Body of pancreas (tissue), 4 donors: Measurements from ENCODE around the gene BCL11B. TPM values are rescaled to one million over a fixed set of nuclear protein-coding genes. Genes with fewer than 3 reads are reported as not detected.

ENCODE experiments used
- ATAC-seq: fragments of 150-250 bp; one replicate; pipeline ENCODE4 v1.9.1; 2016
- DNase-seq, 4 donors: peaks; one replicate each; pipeline ENCODE4 v3.0.0-alpha.2; 2019
- H3K27ac ChIP-seq, 4 donors: fragments of 200-600 bp; sonication (generic); 1 replicate in 3 of 4; 2 replicates in 1 of 4; pipeline versions ENCODE4 v1.5.1 to v1.6.1; 2016 to 2019; ENCODE audit warnings: mild to moderate bottlenecking in 1 of 4, mixed read lengths in 1 of 4, moderate library complexity in 1 of 4
- H3K27me3 ChIP-seq, 2 donors: fragments of 200-600 bp; sonication (generic); one replicate each; pipeline ENCODE4 v1.6.0; 2016; ENCODE audit warnings: mild to moderate bottlenecking in 1 of 2
- H3K36me3 ChIP-seq, 2 donors: fragments of 200-600 bp; sonication (generic); replicated peaks in 1 of 2; 2 replicates each; pipeline ENCODE4 v1.5.1; 2016; ENCODE audit warnings: low read depth in 2 of 2; ENCODE audit not compliant: insufficient read depth in 1 of 2
- H3K4me1 ChIP-seq: fragments of 200-600 bp; sonication (generic); one replicate; pipeline ENCODE4 v1.6.0; 2016
- H3K4me3 ChIP-seq, 2 donors: fragments of 200-600 bp; sonication (generic); 1 replicate in 1 of 2; 2 replicates in 1 of 2; pipeline ENCODE4 v1.5.1; 2016 to 2019
- H3K9me3 ChIP-seq, 3 donors: fragments of 200-600 bp; sonication (generic); 1 replicate in 2 of 3; 2 replicates in 1 of 3; pipeline ENCODE4 v1.5.1; 2016
- POLR2A ChIP-seq, 3 donors: fragments of 450-650 bp; IDR thresholded peaks; one replicate each; pipeline ENCODE4 v1.6.1; 2016; ENCODE audit warnings: antibody characterized with exemption in 3 of 3, mild to moderate bottlenecking in 2 of 3
- WGBS, 2 donors: methylation state at CpG; one replicate each; pipeline ENCODE4 v1.1.5; 2017; 5-methylcytosine and 5-hydroxymethylcytosine counted together
- intact Hi-C: fragments of 100-400 bp; cut with DNase I; formaldehyde crosslinking; loops from one replicate; pipeline ENCODE4 v1.15.1; 2023
- total RNA-seq, 2 donors: library from RNA; depleted of rRNA; stranded (reverse); fragments of >200 nt; gene quantifications; one replicate each; pipeline ENCODE4 v1.1.0, GENCODE V29; 2016
- TF ChIP-seq, protein P1 (sequence below), 7 experiments: fragments of 450-650 bp in 4 of 7; fragments of 200-600 bp in 3 of 7; sonication (generic) in 3 of 7; IDR thresholded peaks; one replicate each; pipeline ENCODE4 v1.5.1; 2016 to 2019; ENCODE audit warnings: antibody characterized with exemption in 7 of 7

The BCL11B gene
- total RNA-seq, 2 donors from 2014 or later, result 0.78 TPM; not detected in 1

DNA sequence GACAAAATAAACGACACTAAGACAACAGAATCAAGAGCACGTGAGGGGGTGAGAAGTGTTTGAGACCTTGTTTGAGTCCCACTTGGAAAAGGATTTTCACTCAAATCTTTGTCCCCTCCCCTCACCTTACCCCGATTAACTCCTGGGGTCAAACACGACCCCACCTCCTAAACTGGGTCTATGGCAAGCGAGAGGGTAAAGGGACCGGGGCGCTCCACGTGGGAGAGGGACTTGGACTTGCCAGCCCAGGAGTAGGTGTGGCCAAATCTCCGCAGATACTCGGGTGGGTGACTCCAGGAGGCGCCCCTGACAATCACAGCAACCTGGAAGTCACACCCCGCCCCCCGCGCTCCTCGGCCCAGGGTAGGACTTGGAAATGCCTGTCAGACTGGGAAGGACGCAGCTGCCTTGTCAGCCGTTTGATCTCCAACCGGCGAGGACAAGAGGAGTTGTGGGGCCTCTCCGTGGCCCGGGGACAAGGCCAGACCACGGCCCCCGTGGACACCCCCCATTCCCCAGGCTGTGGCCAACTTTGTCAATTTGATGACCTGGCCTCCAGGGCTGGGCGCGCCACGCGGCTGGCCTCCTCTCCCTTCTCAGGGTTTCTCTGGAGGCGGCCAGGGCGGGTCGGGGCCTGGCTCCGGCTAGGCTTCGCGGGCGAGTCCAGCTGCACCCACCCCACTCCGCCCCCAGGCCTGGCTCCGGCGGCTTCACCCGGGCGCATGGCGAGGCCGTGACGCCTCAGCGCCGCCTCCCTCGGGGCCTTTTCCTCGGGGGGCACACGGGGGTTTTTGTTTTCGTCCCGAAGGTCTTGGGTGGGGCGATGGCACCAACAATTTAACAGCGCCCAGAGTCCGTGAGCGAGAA, 1.1 kb upstream of the BCL11B start:
- no peak for DNase-seq
- intact Hi-C loops, result no loop called here
- no peak for ATAC-seq
- no peak overlapping the region for H3K4me3 ChIP-seq
- H3K36me3 ChIP-seq, result no peaks in the 10 kb centered on the region
- TF ChIP-seq POLR2A (IDR thresholded peaks at IDR 0.05), result no peak
- TF ChIP-seq, protein P1, sequence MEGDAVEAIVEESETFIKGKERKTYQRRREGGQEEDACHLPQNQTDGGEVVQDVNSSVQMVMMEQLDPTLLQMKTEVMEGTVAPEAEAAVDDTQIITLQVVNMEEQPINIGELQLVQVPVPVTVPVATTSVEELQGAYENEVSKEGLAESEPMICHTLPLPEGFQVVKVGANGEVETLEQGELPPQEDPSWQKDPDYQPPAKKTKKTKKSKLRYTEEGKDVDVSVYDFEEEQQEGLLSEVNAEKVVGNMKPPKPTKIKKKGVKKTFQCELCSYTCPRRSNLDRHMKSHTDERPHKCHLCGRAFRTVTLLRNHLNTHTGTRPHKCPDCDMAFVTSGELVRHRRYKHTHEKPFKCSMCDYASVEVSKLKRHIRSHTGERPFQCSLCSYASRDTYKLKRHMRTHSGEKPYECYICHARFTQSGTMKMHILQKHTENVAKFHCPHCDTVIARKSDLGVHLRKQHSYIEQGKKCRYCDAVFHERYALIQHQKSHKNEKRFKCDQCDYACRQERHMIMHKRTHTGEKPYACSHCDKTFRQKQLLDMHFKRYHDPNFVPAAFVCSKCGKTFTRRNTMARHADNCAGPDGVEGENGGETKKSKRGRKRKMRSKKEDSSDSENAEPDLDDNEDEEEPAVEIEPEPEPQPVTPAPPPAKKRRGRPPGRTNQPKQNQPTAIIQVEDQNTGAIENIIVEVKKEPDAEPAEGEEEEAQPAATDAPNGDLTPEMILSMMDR (IDR thresholded peaks at IDR 0.05), result no peak
- no peaks in the 10 kb centered on the region for H3K9me3 ChIP-seq
- H3K27me3 ChIP-seq, result peaks cover 0 to 40% of the 10 kb centered on the region in 2 donors
- no peak overlapping the region for H3K27ac ChIP-seq
- WGBS, 2 donors, result 3 to 4% methylated on average over 13 to 51 of the region's 53 CpGs
- peaks cover 47% of the 10 kb centered on the region for H3K4me1 ChIP-seq

DNA sequence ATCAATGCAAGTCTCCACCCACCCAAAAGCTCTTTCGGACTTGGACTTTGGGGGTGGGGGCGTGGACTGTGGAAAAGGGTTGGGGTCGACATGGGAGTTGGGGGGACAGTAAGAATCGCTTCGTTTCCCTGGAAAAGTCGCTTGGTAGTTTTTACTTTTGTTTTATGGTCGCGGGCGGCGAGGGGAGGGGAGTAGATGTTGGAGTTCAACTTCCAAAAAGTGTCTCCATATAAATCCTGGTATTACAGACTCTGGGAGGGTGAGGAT, 568 bp upstream of the BCL11B start:
- intact Hi-C loops, result no loop called here
- 3 to 4% methylated on average over 10 of the region's 10 CpGs for WGBS, 2 donors
- H3K9me3 ChIP-seq, result no peaks in the 10 kb centered on the region
- H3K36me3 ChIP-seq, result no peaks in the 10 kb centered on the region
- H3K4me3 ChIP-seq, result no peak overlapping the region
- ATAC-seq (no peak), DNase-seq (no peak)
- H3K27ac ChIP-seq, result no peak overlapping the region
- peaks cover 47% of the 10 kb centered on the region for H3K4me1 ChIP-seq
- H3K27me3 ChIP-seq, result peaks cover 0 to 40% of the 10 kb centered on the region in 2 donors
- TF ChIP-seq, protein P1 (IDR thresholded peaks at IDR 0.05), result no peak
- no peak for TF ChIP-seq POLR2A (IDR thresholded peaks at IDR 0.05)

DNA sequence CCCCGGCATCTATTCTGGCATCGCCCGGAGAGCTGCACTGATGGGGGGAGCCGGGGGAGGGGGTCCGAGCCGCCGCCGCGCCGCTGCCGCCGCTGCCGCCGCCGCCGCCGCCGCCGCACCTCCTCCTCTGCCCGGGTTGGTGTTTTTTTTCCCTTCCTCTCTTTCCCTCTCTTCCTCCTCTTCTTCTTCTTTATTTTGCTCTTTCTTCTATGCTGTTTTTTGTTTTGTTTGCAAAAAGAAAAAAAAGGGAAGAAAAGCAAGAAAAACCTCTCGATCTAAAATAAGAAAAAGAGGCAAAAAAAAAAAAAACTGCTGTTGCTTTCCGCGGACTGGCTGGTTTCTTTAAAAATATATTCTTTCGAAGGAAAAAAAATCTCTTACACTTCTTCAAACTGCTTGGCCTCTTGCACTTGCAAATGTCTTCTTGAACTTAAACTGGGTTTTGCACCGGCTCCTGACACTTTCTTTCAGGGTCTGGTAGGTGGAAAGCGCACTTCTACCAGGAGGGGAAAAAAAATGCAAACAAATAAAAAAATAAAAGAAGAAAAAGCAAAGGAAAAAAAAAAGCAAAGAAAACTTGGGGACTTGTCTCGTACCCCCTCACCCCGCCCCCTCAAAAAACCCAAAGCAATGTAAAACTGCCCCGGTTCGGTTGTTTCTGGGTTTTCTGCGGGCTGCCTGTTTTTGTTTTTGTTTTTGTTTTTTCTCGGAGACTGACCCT, 616 bp downstream of the BCL11B start:
- DNase-seq, result no peak
- Histone ChIP-seq H3K27me3 (peaks cover 0 to 40% of the 10 kb centered on the region in 2 donors), H3K4me1 (peaks cover 47% of the 10 kb centered on the region), H3K27ac (no peak overlapping the region), H3K36me3 (no peaks in the 10 kb centered on the region), H3K4me3 (peak overlapping the region in 1 of 2 donors; percentile 15), H3K9me3 (no peaks in the 10 kb centered on the region)
- TF ChIP-seq, protein P1 (IDR thresholded peaks at IDR 0.05), result no peak
- no peak for TF ChIP-seq POLR2A (IDR thresholded peaks at IDR 0.05)
- intact Hi-C loops, result no loop called here
- no peak for ATAC-seq
- 2% methylated on average over 30 to 31 of the region's 32 CpGs for WGBS, 2 donors

DNA sequence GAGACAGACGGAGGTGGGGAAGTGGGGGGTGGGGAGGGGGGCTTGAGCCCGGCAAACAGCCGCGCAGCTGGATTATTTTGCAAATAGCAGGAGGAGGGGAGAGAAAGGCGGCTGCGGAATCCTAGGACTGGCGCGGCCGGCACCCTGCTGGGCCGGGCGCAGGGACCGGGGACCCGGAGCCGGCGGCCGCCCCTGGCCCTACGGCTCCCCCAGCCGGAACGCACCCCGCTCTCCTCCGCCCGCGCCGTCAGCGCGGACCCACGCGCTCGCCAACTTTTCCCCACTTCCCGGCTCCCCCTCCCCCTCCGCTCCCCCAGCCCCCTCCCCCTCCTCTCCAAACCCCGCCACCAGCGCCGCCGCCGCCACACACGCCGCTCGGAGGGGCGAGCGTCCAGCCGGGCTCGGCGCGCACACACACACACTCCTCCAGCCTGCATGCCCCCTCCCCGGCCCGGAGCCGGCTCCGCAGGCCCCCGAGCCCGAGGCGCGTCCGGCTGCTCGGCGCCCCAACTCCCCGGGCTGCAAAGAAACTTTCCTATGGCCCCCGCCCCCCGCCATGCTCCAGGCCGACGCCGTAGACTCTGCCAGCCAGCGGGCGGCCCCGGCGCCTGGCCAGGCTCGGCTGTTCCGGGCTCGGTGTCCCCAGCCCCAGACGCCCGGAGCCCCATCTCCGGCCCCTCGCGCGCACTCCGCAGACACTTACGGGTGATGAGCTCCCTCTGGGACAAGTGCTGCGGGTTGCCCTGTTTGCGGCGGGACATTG, 1.4 kb downstream of the BCL11B start:
- Histone ChIP-seq H3K4me1 (peaks cover 47% of the 10 kb centered on the region), H3K4me3 (no peak overlapping the region), H3K27ac (no peak overlapping the region), H3K9me3 (no peaks in the 10 kb centered on the region), H3K36me3 (no peaks in the 10 kb centered on the region), H3K27me3 (peaks cover 0 to 40% of the 10 kb centered on the region in 2 donors)
- DNase-seq (no peak), ATAC-seq (no peak)
- TF ChIP-seq, protein P1 (IDR thresholded peaks at IDR 0.05), result no peak
- no peak for TF ChIP-seq POLR2A (IDR thresholded peaks at IDR 0.05)
- intact Hi-C loops, result no loop called here
- 0 to 5% methylated on average over 26 to 54 of the region's 80 CpGs for WGBS, 2 donors
